ENCODE measurements around the gene STMND1. TPM values are rescaled to one million over a fixed set of nuclear protein-coding genes. Genes with fewer than 3 reads are reported as not detected.
A peak's percentile ranks its signal among the peaks of the same experiment; 100 is the strongest.

Gene STMND1
- total and polyA plus RNA-seq, 4 experiments from 2014 or later = not detected

- no peaks in the 10 kb centered on the region for H3K27me3 ChIP-seq (ENCODE audit: insufficient read depth, low read length)
- Mint-ChIP-seq H3K27me3 (peaks cover 6 to 7% of the 10 kb centered on the region in 2 donors), H3K9me3 (peaks cover 17 to 58% (median 39%) of the 10 kb centered on the region in 8 donors), H3K36me3 (no peaks in the 10 kb centered on the region), H3K27ac (no peak overlapping the region), H3K4me3 (no peak overlapping the region), H3K4me1 (no peaks in the 10 kb centered on the region)
- H3K4me1 ChIP-seq (ENCODE audit: insufficient read depth, low read length) = no peaks in the 10 kb centered on the region
- H3K36me3 ChIP-seq (ENCODE audit: insufficient read depth, low read length) = no peaks in the 10 kb centered on the region
- no peaks in the 10 kb centered on the region for H3K9me3 ChIP-seq (ENCODE audit: control insufficient read depth in 1 of 2, low read length in 2 of 2)
- DNase-seq = no peak
- POLR2A ChIA-PET (ENCODE audit: partially characterized antibody) = no interaction called here
- H3K4me3 ChIP-seq (ENCODE audit: low read length in 2 of 2) = no peak overlapping the region
- CTCF ChIA-PET (ENCODE audit: partially characterized antibody) = no interaction called here
- intact Hi-C loops (cut with micrococcal nuclease) = no loop called here
- H3K27ac ChIP-seq (ENCODE audit: low read depth, low read length) = no peak overlapping the region
Measured at GRCh38 chr6:17138033-17138432, 36.2 kb downstream of the STMND1 start.

GRCh38 chr6:17144016-17144415 is 42.2 kb downstream of the STMND1 start:
- peaks cover 0 to 4% of the 10 kb centered on the region in 2 donors for H3K27me3 Mint-ChIP-seq
- no peak overlapping the region for H3K4me3 Mint-ChIP-seq
- Histone ChIP-seq H3K27ac (ENCODE audit: low read depth, low read length) (no peak overlapping the region), H3K36me3 (ENCODE audit: insufficient read depth, low read length) (no peaks in the 10 kb centered on the region), H3K27me3 (ENCODE audit: insufficient read depth, low read length) (no peaks in the 10 kb centered on the region), H3K4me1 (ENCODE audit: insufficient read depth, low read length) (no peaks in the 10 kb centered on the region), H3K9me3 (ENCODE audit: control insufficient read depth in 1 of 2, low read length in 2 of 2) (peaks cover 0 to 6% of the 10 kb centered on the region in 2 donors), H3K4me3 (ENCODE audit: low read length in 2 of 2) (no peak overlapping the region)
- H3K4me1 Mint-ChIP-seq = no peaks in the 10 kb centered on the region
- intact Hi-C loops (cut with micrococcal nuclease) = no loop called here
- no peak for DNase-seq
- no peaks in the 10 kb centered on the region for H3K36me3 Mint-ChIP-seq
- peak overlapping the region in 1 of 7 donors; percentile 42 for H3K27ac Mint-ChIP-seq
- CTCF ChIA-PET (ENCODE audit: partially characterized antibody) = no interaction called here
- H3K9me3 Mint-ChIP-seq = peaks cover 0 to 43% (median 26%) of the 10 kb centered on the region in 8 donors
- POLR2A ChIA-PET (ENCODE audit: partially characterized antibody) = no interaction called here

DNA sequence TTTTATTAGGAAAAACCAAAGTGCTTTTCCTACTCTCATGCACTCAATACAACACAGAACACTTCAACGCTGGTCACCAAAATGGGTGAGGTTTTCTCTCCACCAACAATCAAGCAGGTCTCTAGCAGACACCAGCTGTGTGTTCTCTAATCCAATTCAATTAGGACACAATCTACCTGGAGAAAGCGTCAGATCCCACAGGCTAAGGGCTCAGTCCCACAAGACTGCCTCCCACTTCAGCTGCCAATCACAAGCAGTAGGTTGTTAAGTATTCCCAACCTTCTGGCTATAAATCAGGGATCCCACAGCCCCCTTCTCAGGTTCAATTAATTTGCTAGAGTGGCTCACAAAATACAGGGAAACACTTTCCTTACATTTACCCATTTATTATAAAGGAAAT is 47.7 kb downstream of the STMND1 start:
- ChIA-PET CTCF (ENCODE audit: partially characterized antibody) (interaction anchor here (0.6 kb wide), 1 partner anchor 25 kb away, joined by 3 read pairs; no protein-coding TSS in a partner anchor), POLR2A (ENCODE audit: partially characterized antibody) (no interaction called here)
- no peaks in the 10 kb centered on the region for H3K27me3 ChIP-seq (ENCODE audit: insufficient read depth, low read length)
- intact Hi-C loops (cut with micrococcal nuclease) = no loop called here
- H3K4me1 ChIP-seq (ENCODE audit: insufficient read depth, low read length) = no peaks in the 10 kb centered on the region
- no peak overlapping the region for H3K4me3 Mint-ChIP-seq
- no peaks in the 10 kb centered on the region for H3K36me3 ChIP-seq (ENCODE audit: insufficient read depth, low read length)
- peaks cover 9 to 10% of the 10 kb centered on the region in 2 donors for H3K27me3 Mint-ChIP-seq
- no peak overlapping the region for H3K27ac Mint-ChIP-seq
- no peaks in the 10 kb centered on the region for H3K4me1 Mint-ChIP-seq
- no peak for DNase-seq
- H3K36me3 Mint-ChIP-seq = no peaks in the 10 kb centered on the region
- no peak overlapping the region for H3K27ac ChIP-seq (ENCODE audit: low read depth, low read length)
- peaks cover 0 to 4% of the 10 kb centered on the region in 2 donors for H3K9me3 ChIP-seq (ENCODE audit: control insufficient read depth in 1 of 2, low read length in 2 of 2)
- H3K4me3 ChIP-seq (ENCODE audit: low read length in 2 of 2) = no peak overlapping the region
- H3K9me3 Mint-ChIP-seq = peaks cover 0 to 23% (median 10%) of the 10 kb centered on the region in 8 donors

- H3K4me3 Mint-ChIP-seq = no peak overlapping the region
- H3K4me1 Mint-ChIP-seq = no peaks in the 10 kb centered on the region
- H3K27ac Mint-ChIP-seq = no peak overlapping the region
- no peaks in the 10 kb centered on the region for H3K9me3 ChIP-seq (ENCODE audit: control insufficient read depth in 1 of 2, low read length in 2 of 2)
- peaks cover 9 to 10% of the 10 kb centered on the region in 2 donors for H3K27me3 Mint-ChIP-seq
- ChIA-PET CTCF (ENCODE audit: partially characterized antibody) (no interaction called here), POLR2A (ENCODE audit: partially characterized antibody) (no interaction called here)
- no peaks in the 10 kb centered on the region for H3K27me3 ChIP-seq (ENCODE audit: insufficient read depth, low read length)
- no peak overlapping the region for H3K4me3 ChIP-seq (ENCODE audit: low read length in 2 of 2)
- no peak for DNase-seq
- no peaks in the 10 kb centered on the region for H3K36me3 ChIP-seq (ENCODE audit: insufficient read depth, low read length)
- intact Hi-C loops (cut with micrococcal nuclease) = no loop called here
- no peaks in the 10 kb centered on the region for H3K36me3 Mint-ChIP-seq
- peaks cover 0 to 17% (median 8%) of the 10 kb centered on the region in 8 donors for H3K9me3 Mint-ChIP-seq
- no peaks in the 10 kb centered on the region for H3K4me1 ChIP-seq (ENCODE audit: insufficient read depth, low read length)
- H3K27ac ChIP-seq (ENCODE audit: low read depth, low read length) = no peak overlapping the region
Measured at GRCh38 chr6:17150096-17150495, 48.2 kb downstream of the STMND1 start.

DNA sequence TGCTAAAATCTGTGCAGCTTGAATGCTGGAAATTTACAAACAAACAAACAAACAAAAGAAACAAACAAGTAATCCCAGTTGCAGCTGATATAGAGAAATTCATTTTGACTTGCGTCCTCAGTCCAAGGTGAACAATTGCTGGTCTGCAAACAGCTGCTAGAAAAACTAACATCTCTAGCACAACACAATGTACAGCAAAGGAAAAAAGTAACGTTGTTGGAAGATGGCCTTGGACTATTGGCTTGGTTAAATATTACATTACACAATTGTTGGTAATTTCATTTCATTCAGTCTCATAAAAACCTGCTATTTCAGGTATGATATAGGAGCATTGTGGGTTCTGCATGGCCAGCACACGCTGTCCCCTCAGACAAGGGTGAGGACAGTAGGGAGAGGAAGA is 50.0 kb downstream of the STMND1 start:
- Mint-ChIP-seq H3K4me1 (no peaks in the 10 kb centered on the region), H3K9me3 (peaks cover 0 to 8% (median 3%) of the 10 kb centered on the region in 8 donors), H3K27me3 (peaks cover 9 to 10% of the 10 kb centered on the region in 2 donors), H3K4me3 (no peak overlapping the region), H3K36me3 (no peaks in the 10 kb centered on the region), H3K27ac (no peak overlapping the region)
- Histone ChIP-seq H3K27me3 (ENCODE audit: insufficient read depth, low read length) (no peaks in the 10 kb centered on the region), H3K4me3 (ENCODE audit: low read length in 2 of 2) (no peak overlapping the region), H3K4me1 (ENCODE audit: insufficient read depth, low read length) (no peaks in the 10 kb centered on the region), H3K27ac (ENCODE audit: low read depth, low read length) (no peak overlapping the region), H3K9me3 (ENCODE audit: control insufficient read depth in 1 of 2, low read length in 2 of 2) (no peaks in the 10 kb centered on the region), H3K36me3 (ENCODE audit: insufficient read depth, low read length) (no peaks in the 10 kb centered on the region)
- DNase-seq = no peak
- POLR2A ChIA-PET (ENCODE audit: partially characterized antibody) = no interaction called here
- CTCF ChIA-PET (ENCODE audit: partially characterized antibody) = no interaction called here
- intact Hi-C loops (cut with micrococcal nuclease) = no loop called here

DNA sequence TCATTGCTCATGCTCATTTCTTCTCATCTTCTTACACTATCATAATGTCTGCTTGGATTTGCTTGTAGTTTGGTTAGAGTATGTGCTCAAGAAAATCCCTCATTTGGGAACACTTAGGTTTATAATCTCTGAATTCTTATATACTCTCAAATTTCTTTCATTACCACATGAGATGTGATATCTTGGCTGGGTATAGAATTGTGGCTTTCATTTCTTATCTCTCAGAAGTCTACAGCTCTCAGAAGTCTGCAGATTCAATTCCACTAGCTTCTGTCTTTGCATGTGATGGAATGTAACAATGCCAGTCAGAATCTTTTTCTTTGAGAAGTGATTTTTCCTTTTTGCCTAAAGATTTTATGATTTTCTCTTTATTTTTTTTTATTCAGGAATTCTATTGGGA is 50.9 kb downstream of the STMND1 start:
- intact Hi-C loops (cut with micrococcal nuclease) = no loop called here
- Histone ChIP-seq H3K9me3 (ENCODE audit: control insufficient read depth in 1 of 2, low read length in 2 of 2) (no peaks in the 10 kb centered on the region), H3K36me3 (ENCODE audit: insufficient read depth, low read length) (no peaks in the 10 kb centered on the region), H3K4me3 (ENCODE audit: low read length in 2 of 2) (no peak overlapping the region), H3K27me3 (ENCODE audit: insufficient read depth, low read length) (no peaks in the 10 kb centered on the region), H3K27ac (ENCODE audit: low read depth, low read length) (no peak overlapping the region), H3K4me1 (ENCODE audit: insufficient read depth, low read length) (no peaks in the 10 kb centered on the region)
- no peak overlapping the region for H3K4me3 Mint-ChIP-seq
- no peaks in the 10 kb centered on the region for H3K4me1 Mint-ChIP-seq
- H3K36me3 Mint-ChIP-seq = no peaks in the 10 kb centered on the region
- H3K27me3 Mint-ChIP-seq = peaks cover 7 to 10% of the 10 kb centered on the region in 2 donors
- ChIA-PET CTCF (ENCODE audit: partially characterized antibody) (no interaction called here), POLR2A (ENCODE audit: partially characterized antibody) (no interaction called here)
- H3K27ac Mint-ChIP-seq = no peak overlapping the region
- peaks cover 0 to 8% (median 3%) of the 10 kb centered on the region in 8 donors for H3K9me3 Mint-ChIP-seq
- DNase-seq = no peak

GRCh38 chr6:17156112-17156921 is 54.5 kb downstream of the STMND1 start:
- H3K9me3 Mint-ChIP-seq = peaks cover 0 to 8% (median 3%) of the 10 kb centered on the region in 8 donors
- H3K36me3 Mint-ChIP-seq = no peaks in the 10 kb centered on the region
- H3K4me1 ChIP-seq (ENCODE audit: insufficient read depth, low read length) = no peaks in the 10 kb centered on the region
- ChIA-PET CTCF (ENCODE audit: partially characterized antibody) (interaction anchor here (1.3 to 3.4 kb wide), 3 partner anchors 11 to 660 kb away, joined by 6 to 22 read pairs (median 7); no protein-coding TSS in a partner anchor), POLR2A (ENCODE audit: partially characterized antibody) (no interaction called here)
- no peaks in the 10 kb centered on the region for H3K27me3 ChIP-seq (ENCODE audit: insufficient read depth, low read length)
- H3K4me1 Mint-ChIP-seq = no peaks in the 10 kb centered on the region
- peaks cover 13 to 20% of the 10 kb centered on the region in 2 donors for H3K27me3 Mint-ChIP-seq
- H3K4me3 Mint-ChIP-seq = no peak overlapping the region
- no peak overlapping the region for H3K27ac Mint-ChIP-seq
- no peak overlapping the region for H3K27ac ChIP-seq (ENCODE audit: low read depth, low read length)
- DNase-seq = peak; percentile 46 to 57 (median 49)
- intact Hi-C loops (cut with micrococcal nuclease) = loop anchor here (1.0 to 2.0 kb wide), 3 partner anchors 428 to 659 kb away; no protein-coding TSS in a partner anchor
- no peak overlapping the region for H3K4me3 ChIP-seq (ENCODE audit: low read length in 2 of 2)
- no peaks in the 10 kb centered on the region for H3K9me3 ChIP-seq (ENCODE audit: control insufficient read depth in 1 of 2, low read length in 2 of 2)
- no peaks in the 10 kb centered on the region for H3K36me3 ChIP-seq (ENCODE audit: insufficient read depth, low read length)

Data from CD4-positive, alpha-beta memory T cell (primary cell).